Measurements from ENCODE around the gene SIL1. TPM values are rescaled to one million over a fixed set of nuclear protein-coding genes. Genes with fewer than 3 reads are reported as not detected.

Gene SIL1
- total and polyA plus RNA-seq, 5 donors = 43.4 to 51.6 (median 43.7) TPM

DNA sequence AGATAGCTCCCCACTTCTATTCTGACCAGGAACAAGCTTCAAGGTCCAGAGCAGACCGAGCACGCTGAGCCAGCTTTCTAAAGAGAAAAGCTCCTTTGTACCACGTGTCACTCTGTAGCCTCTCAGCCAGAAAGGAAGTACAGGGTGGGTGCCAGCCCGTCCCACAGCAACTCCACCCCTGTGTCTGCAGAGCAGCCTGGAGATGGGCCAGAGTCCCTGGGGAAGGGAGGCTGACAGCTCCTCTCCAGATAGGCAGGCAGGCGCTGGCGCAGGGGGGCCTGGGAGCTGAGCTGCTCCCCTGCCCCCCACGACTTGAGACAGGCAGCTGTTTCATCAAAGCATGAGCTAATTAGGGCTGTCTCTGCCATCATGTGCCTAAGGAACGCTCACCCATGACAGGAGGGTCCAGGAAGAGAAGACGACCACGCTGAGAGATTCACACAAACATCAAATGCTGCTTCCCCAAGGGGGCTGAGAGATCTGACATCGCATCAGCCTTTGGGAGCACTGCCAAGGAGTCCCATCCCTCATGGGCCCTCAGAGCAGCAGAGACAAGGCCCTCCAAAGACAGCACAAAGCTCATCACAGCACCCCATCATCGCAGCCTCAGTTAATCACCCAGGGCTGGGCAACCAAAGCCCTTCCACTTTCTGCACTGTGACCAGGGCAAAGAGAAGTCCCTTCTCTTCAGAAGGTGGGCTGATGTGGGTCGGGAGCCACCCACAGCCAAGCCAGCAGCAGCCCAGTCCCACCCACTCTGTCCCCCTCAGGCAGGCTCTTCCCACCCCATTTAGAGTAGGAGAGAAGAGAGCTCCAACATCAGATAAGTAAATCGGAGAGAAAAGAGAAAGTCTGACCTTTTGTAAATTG is 244.5 kb downstream of the SIL1 start:
- H3K4me3 ChIP-seq (ENCODE audit: low read length) = no peak overlapping the region

DNA sequence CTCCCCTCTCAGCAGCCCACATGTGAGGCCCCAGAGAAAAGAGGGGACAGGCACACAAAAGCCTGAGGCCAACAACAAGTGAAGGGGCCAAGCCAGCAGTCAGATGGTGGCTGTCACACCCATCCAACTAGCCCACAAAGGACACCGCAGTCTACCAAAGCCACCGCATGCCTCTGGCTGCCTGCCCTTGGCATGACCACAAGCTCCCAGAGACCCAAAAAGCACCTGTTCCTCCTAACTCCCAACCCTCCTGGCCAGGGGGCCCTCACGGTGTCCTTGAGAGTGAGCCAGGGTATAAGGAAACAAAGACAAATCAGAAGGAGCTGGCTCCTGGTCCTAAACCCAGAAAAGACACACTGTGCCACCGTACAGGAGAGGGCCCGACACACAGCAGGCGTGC is 245.2 kb downstream of the SIL1 start:
- peak in 1 of 3 donors; percentile 66 for DNase-seq
- WGBS = 19% methylated on average over 6 of the region's 6 CpGs
- peaks cover 35% of the 10 kb centered on the region for H3K4me1 ChIP-seq (ENCODE audit: control insufficient read depth, insufficient read depth, low read length)
- peak overlapping the region; percentile 76 for H3K27ac ChIP-seq (ENCODE audit: low read length)
- intact Hi-C loops (cut with DNase I) = no loop called here
- no peaks in the 10 kb centered on the region for H3K27me3 ChIP-seq (ENCODE audit: control insufficient read depth, insufficient read depth)
- ATAC-seq = no peak
- no peak overlapping the region for H3K4me3 ChIP-seq (ENCODE audit: low read length)
- H3K9me3 ChIP-seq (ENCODE audit: control insufficient read depth, low read length) = no peaks in the 10 kb centered on the region

More for the DNA sequence above, 244.5 kb downstream of the SIL1 start:
- intact Hi-C loops (cut with DNase I) = no loop called here
- peaks cover 35% of the 10 kb centered on the region for H3K4me1 ChIP-seq (ENCODE audit: control insufficient read depth, insufficient read depth, low read length)
- peak; percentile 94 for ATAC-seq
- no peaks in the 10 kb centered on the region for H3K27me3 ChIP-seq (ENCODE audit: control insufficient read depth, insufficient read depth)
- H3K9me3 ChIP-seq (ENCODE audit: control insufficient read depth, low read length) = no peaks in the 10 kb centered on the region
- DNase-seq = peak; percentile 93 to 97 (median 97)
- H3K27ac ChIP-seq (ENCODE audit: low read length) = peak overlapping the region; percentile 76
- 20% methylated on average over 14 of the region's 14 CpGs for WGBS

DNA sequence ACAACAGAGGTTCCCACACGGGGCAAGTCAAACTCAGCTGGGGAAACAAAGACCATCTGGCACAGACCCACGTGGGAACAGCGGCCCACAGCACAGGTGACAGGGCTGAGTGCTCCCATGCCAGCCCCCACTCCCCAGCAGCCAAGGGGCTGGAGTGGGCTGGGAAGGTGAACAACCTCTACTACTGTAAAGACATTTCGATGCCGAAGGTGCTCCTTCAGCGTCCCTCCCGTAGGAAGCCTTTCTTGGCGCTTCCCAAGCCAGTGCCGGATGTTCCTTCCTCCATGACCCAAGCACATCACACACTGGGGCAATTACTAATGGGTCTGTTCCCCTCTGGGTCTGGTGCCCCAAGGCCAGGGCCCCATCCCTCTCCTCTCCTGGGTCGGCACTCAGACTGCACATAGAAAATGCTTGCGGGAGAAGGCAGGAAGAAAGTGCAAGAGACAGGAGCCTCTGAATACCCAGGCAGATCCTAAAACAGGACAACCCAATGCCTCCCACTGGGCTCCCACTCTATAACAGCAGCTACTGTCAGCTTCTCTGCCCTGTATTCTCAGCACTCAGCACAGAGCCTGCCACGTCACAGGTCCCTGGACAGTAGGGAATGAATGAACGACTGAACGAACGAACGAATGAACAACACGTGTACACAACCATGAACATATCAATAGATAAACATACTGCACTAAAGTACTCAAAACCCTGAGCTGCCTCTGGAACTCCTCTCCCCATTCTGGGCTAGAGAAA is 246.0 kb downstream of the SIL1 start:
- no peak overlapping the region for H3K4me3 ChIP-seq (ENCODE audit: low read length)
- WGBS = 74% methylated on average over 17 of the region's 17 CpGs
- H3K9me3 ChIP-seq (ENCODE audit: control insufficient read depth, low read length) = no peaks in the 10 kb centered on the region
- intact Hi-C loops (cut with DNase I) = no loop called here
- no peaks in the 10 kb centered on the region for H3K27me3 ChIP-seq (ENCODE audit: control insufficient read depth, insufficient read depth)
- ATAC-seq (no peak), DNase-seq (no peak)
- H3K27ac ChIP-seq (ENCODE audit: low read length) = no peak overlapping the region
- H3K4me1 ChIP-seq (ENCODE audit: control insufficient read depth, insufficient read depth, low read length) = peaks cover 35% of the 10 kb centered on the region

DNA sequence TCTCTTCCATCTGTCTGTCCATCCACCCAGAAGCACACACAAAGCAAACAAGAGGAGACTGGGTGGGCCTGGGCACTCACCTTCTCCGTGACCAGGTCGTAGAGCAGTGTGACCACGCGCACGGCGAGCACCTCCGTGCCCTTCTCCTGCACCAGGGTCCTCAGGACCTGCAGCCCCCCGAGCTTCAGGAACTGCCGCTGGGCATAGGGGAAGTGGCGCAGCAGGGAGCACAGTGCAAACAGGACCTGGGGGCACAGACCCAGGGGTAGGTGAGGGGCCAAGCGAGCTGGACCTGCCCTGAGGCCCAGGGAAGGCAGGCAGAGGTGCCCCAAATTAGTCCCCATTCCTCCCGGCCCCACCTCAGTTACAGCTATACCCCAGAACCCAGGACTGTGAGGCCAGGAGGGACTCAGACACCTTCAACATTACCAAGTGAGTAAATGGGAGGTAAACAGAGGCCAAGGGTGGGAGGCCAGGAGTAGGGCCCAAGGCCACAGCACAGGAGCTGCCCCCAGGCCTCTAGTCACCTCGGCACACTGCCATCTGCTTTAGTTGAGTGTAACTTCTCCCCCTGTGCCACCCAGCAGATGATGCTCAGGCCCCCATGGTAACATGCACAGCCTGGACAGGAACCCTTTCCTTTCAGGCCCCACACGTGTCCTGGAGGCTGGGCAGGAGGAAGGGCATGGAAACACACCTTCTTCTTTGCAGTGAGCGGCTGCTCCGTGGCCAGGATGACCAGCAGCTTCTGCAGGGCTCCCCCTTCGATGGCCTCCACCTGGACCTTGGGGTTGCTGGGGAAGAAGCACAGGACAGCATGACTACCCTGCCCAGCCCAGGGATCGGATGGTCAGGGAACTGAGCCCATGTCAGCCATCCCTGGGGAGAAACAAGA is 246.8 kb downstream of the SIL1 start:
- intact Hi-C loops (cut with DNase I) = no loop called here
- ATAC-seq = no peak
- WGBS = 95% methylated on average over 18 of the region's 18 CpGs
- Histone ChIP-seq H3K27me3 (ENCODE audit: control insufficient read depth, insufficient read depth) (no peaks in the 10 kb centered on the region), H3K27ac (ENCODE audit: low read length) (no peak overlapping the region), H3K4me1 (ENCODE audit: control insufficient read depth, insufficient read depth, low read length) (peaks cover 35% of the 10 kb centered on the region), H3K9me3 (ENCODE audit: control insufficient read depth, low read length) (no peaks in the 10 kb centered on the region), H3K4me3 (ENCODE audit: low read length) (no peak overlapping the region)
- DNase-seq = no peak

DNA sequence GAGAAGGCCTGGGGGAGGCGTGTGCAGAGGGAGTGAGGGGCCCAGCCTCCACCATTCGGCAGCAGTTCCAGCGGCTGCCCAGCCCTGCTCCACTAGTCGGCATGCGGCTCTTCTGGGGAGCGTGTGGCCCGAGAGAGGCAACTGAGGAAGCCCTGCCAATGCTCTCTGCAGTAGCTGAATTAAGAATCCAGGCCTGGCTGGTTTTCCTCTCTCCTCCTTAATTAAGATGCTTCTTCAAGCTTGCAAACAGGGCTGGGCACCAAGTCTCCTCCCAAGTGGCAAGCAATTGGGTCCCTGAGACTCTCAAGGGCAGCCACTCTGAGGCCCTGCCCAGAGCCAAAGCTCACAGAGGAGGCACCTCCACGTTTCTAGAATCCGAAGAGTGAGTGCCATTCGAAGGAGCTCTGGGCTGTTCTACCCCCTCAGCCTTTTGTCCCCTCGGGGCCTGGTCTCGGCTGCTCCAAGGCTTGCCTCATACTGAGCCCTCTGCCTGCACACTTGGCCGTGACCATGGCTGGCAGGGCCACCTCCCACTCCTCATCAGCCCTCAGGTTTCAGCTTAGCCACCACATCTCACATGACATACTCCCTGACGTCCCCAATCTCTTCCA is 247.6 kb downstream of the SIL1 start:
- peaks cover 35% of the 10 kb centered on the region for H3K4me1 ChIP-seq (ENCODE audit: control insufficient read depth, insufficient read depth, low read length)
- 61% methylated on average over 14 of the region's 14 CpGs for WGBS
- DNase-seq (peak in 2 of 3 donors; percentile 57 to 67), ATAC-seq (no peak)
- H3K4me3 ChIP-seq (ENCODE audit: low read length) = no peak overlapping the region
- no peaks in the 10 kb centered on the region for H3K9me3 ChIP-seq (ENCODE audit: control insufficient read depth, low read length)
- no peaks in the 10 kb centered on the region for H3K27me3 ChIP-seq (ENCODE audit: control insufficient read depth, insufficient read depth)
- H3K27ac ChIP-seq (ENCODE audit: low read length) = no peak overlapping the region
- intact Hi-C loops (cut with DNase I) = no loop called here

DNA sequence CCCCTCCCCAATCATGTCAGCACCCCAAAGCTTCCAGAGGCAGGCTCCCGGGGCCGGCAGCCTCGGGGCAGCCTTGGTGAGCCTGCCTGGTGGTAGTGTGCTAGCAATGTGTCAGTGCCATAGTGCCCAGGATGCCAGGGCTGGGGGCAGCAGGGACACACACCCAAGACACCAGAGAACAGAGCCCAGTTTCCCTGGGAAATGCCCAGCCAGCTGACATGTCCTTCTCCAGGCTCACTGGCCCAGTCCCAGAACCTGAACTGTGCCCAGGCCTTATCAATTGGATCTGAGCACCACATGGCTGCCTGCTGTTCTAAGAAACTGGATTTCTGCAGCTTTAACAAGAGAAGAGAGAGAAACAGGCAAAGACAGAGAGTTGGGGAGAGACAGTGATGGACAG is 248.2 kb downstream of the SIL1 start:
- no peak for ATAC-seq
- Histone ChIP-seq H3K27ac (ENCODE audit: low read length) (no peak overlapping the region), H3K4me1 (ENCODE audit: control insufficient read depth, insufficient read depth, low read length) (peaks cover 30% of the 10 kb centered on the region), H3K4me3 (ENCODE audit: low read length) (no peak overlapping the region), H3K9me3 (ENCODE audit: control insufficient read depth, low read length) (no peaks in the 10 kb centered on the region), H3K27me3 (ENCODE audit: control insufficient read depth, insufficient read depth) (no peaks in the 10 kb centered on the region)
- intact Hi-C loops (cut with DNase I) = no loop called here
- no peak for DNase-seq
- 56% methylated on average over 3 of the region's 3 CpGs for WGBS

DNA sequence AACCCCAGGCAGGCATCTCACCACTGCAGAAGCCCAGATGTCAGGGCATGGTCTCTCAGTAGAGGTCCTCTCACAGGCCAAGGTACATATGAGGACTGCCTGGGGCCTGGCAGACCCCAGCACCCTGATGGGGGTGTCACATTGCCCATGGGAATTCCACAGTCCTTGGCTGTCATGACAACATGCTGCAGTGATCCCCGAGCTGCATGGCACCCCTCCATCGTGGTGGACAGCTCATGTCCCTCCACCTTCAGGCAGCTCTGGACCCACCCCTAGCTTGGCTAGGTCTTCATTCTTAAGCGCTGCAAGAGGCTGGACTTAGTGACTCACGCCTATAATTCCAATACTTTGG is 249.0 kb downstream of the SIL1 start:
- WGBS = 86% methylated on average over 4 of the region's 4 CpGs
- intact Hi-C loops (cut with DNase I) = no loop called here
- Histone ChIP-seq H3K27ac (ENCODE audit: low read length) (no peak overlapping the region), H3K4me1 (ENCODE audit: control insufficient read depth, insufficient read depth, low read length) (peaks cover 22% of the 10 kb centered on the region), H3K4me3 (ENCODE audit: low read length) (no peak overlapping the region), H3K9me3 (ENCODE audit: control insufficient read depth, low read length) (no peaks in the 10 kb centered on the region), H3K27me3 (ENCODE audit: control insufficient read depth, insufficient read depth) (no peaks in the 10 kb centered on the region)
- ATAC-seq = no peak
- DNase-seq = no peak

DNA sequence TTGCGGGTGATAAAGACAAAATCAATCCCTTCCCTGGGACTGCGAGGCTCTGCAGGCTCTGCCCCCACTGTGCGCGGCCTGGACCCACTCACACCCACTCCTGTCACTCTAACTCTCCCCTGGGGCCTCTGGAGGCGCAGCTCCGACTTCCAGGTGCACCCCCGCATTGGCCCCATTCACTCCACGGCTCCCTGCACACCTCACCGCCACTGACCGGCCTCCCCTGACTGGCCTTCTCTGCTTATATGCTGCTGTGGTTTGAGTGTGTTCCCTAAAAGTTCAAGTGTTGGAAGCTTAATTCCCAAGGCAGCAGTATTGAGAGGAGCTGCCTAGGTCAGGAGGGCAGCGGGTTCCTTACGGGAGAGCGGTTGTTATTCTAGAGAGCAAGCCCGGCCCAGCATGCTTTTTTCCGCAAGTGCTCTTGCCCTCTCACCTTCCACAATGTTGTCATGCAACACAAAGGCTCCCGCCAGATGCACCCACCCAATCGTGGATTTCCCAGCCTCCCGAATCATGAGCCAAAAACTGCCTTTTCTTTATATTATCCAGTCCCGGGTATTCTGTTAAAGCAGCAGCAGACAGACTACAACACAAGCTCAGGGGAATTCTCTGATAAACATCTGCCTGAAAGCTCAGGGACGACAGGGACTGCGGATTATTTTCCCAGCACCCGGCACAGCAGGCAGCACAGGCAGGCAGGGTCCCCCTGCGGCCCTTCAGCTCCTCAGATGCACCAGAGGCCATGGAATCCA is 249.5 kb downstream of the SIL1 start:
- 81% methylated on average over 23 of the region's 23 CpGs for WGBS
- Histone ChIP-seq H3K27ac (ENCODE audit: low read length) (no peak overlapping the region), H3K4me1 (ENCODE audit: control insufficient read depth, insufficient read depth, low read length) (peaks cover 20% of the 10 kb centered on the region), H3K27me3 (ENCODE audit: control insufficient read depth, insufficient read depth) (no peaks in the 10 kb centered on the region), H3K9me3 (ENCODE audit: control insufficient read depth, low read length) (no peaks in the 10 kb centered on the region), H3K4me3 (ENCODE audit: low read length) (no peak overlapping the region)
- ATAC-seq (peak in 1 of 2 donors; percentile 42), DNase-seq (peak in 1 of 3 donors; percentile 65)
- intact Hi-C loops (cut with DNase I) = no loop called here

DNA sequence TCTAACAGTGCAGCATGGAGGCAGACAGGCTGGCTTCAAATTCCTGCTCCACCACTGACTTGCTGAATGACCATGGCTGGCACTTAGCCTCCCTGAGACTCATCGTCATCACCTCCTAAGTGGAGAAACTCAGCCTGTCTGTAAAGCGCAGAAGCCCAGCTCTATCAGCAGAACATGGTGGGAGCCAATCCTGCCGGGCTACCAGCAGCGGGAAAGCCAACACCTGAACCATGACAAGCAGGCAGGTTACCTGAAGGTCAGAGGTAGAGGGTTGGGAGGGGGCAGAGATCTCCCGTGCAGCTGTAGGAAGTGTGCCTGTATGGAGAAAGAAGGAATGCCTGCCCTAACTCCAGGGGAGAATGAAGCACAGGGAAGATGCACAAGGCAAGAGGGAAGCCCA is 250.4 kb downstream of the SIL1 start:
- no peak overlapping the region for H3K27ac ChIP-seq (ENCODE audit: low read length)
- no peak for DNase-seq
- no peaks in the 10 kb centered on the region for H3K9me3 ChIP-seq (ENCODE audit: control insufficient read depth, low read length)
- peaks cover 15% of the 10 kb centered on the region for H3K4me1 ChIP-seq (ENCODE audit: control insufficient read depth, insufficient read depth, low read length)
- ATAC-seq = peak in 1 of 2 donors; percentile 32
- 70% methylated on average over 5 of the region's 5 CpGs for WGBS
- no peaks in the 10 kb centered on the region for H3K27me3 ChIP-seq (ENCODE audit: control insufficient read depth, insufficient read depth)
- intact Hi-C loops (cut with DNase I) = no loop called here
- H3K4me3 ChIP-seq (ENCODE audit: low read length) = no peak overlapping the region

Data from right cardiac atrium (tissue), 5 donors.